HG03571 (cell line): ENCODE measurements around the gene MED7.

ENCODE experiments used
- ATAC-seq: cut with Tn5 transposase; IDR thresholded peaks from one replicate; pipeline ENCODE4 v1.9.1; 2021; ENCODE audit not compliant: unreplicated experiment

Gene MED7

DNA sequence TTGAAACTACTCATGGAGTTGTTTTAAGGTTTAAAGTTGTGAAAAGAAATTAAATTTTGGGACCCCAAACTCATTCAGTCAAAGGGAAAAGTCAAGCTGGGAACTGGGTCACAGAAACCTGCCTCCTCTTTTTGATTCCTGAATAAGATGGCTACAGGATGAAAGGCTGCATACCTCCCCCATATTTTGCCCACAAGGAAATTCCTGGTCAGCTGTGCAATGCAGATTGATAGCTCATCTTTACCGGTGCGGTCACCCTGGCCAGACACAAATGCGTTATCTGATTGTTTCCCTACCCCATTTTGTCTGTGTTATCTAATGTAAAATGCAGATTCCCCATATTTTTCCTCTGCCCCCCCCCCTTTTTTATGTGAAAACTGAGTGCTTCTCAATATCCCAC is 35.2 kb downstream of the MED7 start:
- no peak for ATAC-seq

DNA sequence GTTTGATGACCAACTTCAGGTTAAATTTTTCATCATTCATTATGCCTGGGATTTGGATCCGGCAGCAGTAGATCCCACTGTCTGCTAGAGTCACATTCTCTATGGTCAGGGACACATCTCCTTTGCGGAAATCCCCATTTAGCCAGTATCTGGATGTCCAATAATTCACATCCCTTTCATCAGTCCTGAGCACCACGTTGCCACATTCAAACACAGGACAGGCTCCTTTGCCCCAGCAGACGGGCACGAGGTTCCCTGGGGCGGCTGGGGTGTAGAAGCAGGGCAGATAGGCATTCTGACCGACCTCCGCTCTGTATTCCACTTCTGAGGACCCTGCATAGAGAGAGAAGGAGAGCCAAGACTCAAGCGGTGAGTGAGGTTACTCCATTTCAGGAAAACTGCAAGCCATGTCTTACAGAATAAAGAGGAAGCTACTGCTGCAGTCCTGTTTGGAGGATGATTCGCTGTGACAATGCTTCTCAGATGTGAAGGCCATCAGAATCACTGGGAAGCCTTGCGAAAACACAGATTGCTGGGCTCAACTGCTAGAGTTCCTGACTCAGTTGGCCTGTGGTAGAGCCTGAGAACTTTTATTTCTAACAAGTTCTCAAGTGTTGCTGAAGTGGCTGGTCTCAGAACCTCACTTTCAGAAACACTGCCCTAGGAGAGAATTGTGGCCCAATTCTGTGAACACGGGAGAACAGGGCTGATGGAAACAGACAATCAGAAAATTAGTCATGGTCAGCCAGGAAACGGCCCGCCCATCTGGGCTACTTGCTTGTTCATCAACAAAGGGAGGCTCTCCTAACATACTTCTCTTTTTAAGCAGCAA is 35.8 kb downstream of the MED7 start:
- no peak for ATAC-seq

DNA sequence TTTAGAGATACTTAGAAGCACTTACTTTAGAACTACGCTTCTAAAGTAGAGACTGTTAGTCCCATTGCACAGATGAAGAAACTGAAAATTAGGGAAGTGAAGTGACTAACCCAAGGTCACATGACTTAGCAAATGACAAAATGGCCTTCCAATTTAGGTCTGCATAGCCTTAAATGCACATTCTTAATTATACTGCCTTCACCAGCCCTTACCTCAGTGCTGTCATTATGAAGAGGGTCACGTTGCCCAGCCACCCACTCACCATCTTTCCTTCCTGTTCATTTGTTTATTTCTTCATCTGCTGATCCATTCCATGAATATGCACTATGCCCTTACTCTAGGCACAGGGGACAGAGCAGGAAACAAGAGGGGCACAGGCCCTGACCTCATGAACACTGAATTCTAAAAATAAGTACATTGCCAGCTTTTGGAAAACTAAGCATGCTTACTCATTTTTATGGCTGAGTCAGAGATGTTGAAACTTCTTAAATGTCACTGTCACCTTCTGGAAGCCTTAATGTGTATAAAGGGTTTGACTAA is 42.5 kb downstream of the MED7 start:
- ATAC-seq, result no peak

DNA sequence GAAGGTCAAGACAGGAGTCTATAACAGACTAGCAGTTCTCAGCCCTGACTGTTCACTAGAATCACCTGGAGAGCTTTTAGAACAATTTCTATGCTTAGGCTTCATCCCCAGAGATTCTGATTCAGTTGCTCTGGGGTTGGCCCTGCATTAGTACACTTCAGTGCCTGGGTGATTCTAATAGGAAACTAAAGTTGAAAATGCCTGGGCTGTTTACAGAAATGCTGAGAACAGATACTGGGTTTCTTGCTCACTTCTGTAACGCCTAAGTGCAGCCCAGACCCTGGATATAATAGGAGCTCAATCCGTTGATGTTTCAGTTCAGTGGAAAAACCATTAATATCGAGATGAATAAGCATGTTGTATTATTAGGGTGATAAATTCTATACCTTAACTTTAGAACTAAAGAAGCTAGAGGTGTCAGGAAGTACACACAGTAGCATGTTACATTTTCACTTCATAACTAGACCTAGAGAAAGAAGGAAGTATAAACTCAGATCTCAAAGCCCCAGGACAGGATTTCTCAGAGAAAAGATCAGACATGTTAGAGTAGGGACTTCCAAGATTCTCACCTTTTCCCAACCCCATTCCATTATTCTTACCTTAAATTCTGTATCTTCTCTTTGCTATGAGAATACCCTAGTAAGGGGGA is 54.2 kb downstream of the MED7 start:
- no peak for ATAC-seq
